Testis (tissue), 3 donors: ENCODE measurements around the gene GALNT18. TPM values are rescaled to one million over a fixed set of nuclear protein-coding genes. Genes with fewer than 3 reads are reported as not detected.

Experiments
- DNase-seq: peaks from one replicate; pipeline ENCODE4 v3.0.0-alpha.2; 2019
- H3K27ac ChIP-seq, 2 donors: fragments of 200-600 bp; sonication (generic); one replicate each; pipeline ENCODE4 v1.5.1; 2019
- H3K27me3 ChIP-seq: fragments of 200-600 bp; sonication (generic); one replicate; pipeline ENCODE4 v1.5.1; 2019
- H3K36me3 ChIP-seq: fragments of 200-600 bp; sonication (generic); one replicate; pipeline ENCODE4 v1.5.1; 2017; ENCODE audit warnings: low read depth; ENCODE audit errors: missing control alignments
- H3K4me1 ChIP-seq: fragments of 200-600 bp; sonication (generic); one replicate; pipeline ENCODE4 v1.5.1; 2019
- H3K4me3 ChIP-seq, 2 donors: fragments of 200-600 bp; sonication (generic); one replicate each; pipeline ENCODE4 v1.5.1; 2017 to 2019
- H3K9me3 ChIP-seq: fragments of 200-600 bp; sonication (generic); one replicate; pipeline ENCODE4 v1.5.1; 2017
- CTCF ChIP-seq, 3 experiments: fragments of 450-650 bp in 2 of 3; fragments of 200-600 bp in 1 of 3; sonication (generic) in 1 of 3; IDR thresholded peaks; one replicate each; pipeline ENCODE4 v1.5.1; 2016 to 2019; ENCODE audit warnings: antibody characterized with exemption in 3 of 3, mild to moderate bottlenecking in 2 of 3, moderate library complexity in 1 of 3
- POLR2A ChIP-seq: fragments of 450-650 bp; IDR thresholded peaks from one replicate; pipeline ENCODE4 v1.6.1; 2017; ENCODE audit warnings: antibody characterized with exemption, mild to moderate bottlenecking, moderate library complexity
- WGBS, 2 donors: methylation state at CpG; one replicate each; pipeline ENCODE4 v1.1.5; 2018; 5-methylcytosine and 5-hydroxymethylcytosine counted together
- intact Hi-C: fragments of 100-400 bp; cut with DNase I; formaldehyde crosslinking; loops from one replicate; pipeline ENCODE4 v1.15.1; 2023; ENCODE audit warnings: low total_unique reads
- polyA plus RNA-seq: library from polyadenylated mRNA; stranded (reverse); fragments of 350-450 nt; fragmentation: Illumina TruSeq; extraction: RNeasy Lipid Tissue Mini Kit (QIAGEN cat#74804); gene quantifications from one replicate; pipeline ENCODE4 v1.2.3, GENCODE V29; 2014; ENCODE audit warnings: low read depth, low replicate concordance; ENCODE audit not compliant: insufficient read depth
- total RNA-seq, 2 donors: library from RNA; depleted of rRNA; stranded (reverse); fragments of >200 nt; gene quantifications; one replicate each; pipeline ENCODE4 v1.2.3, GENCODE V29; 2016

The GALNT18 gene
- total and polyA plus RNA-seq, 3 donors from 2014 or later = 39.2 to 106 (median 73.9) TPM

- H3K4me3 ChIP-seq = no peak overlapping the region
- DNase-seq = no peak
- intact Hi-C loops = no loop called here
- no peak overlapping the region for H3K27ac ChIP-seq
- peak in 2 of 3 experiments; percentile 6 to 17 for TF ChIP-seq CTCF (IDR thresholded peaks at IDR 0.05)
- no peak for TF ChIP-seq POLR2A
- 50 to 64% methylated on average over 4 of the region's 4 CpGs for WGBS, 2 donors
- H3K4me1 ChIP-seq = peaks cover 3% of the 10 kb centered on the region
- no peaks in the 10 kb centered on the region for H3K27me3 ChIP-seq
- H3K9me3 ChIP-seq = no peaks in the 10 kb centered on the region
- H3K36me3 ChIP-seq = no peaks in the 10 kb centered on the region
These were observed 2.8 kb downstream of the GALNT18 start for GRCh38 chr11:11618973-11619435.

DNA sequence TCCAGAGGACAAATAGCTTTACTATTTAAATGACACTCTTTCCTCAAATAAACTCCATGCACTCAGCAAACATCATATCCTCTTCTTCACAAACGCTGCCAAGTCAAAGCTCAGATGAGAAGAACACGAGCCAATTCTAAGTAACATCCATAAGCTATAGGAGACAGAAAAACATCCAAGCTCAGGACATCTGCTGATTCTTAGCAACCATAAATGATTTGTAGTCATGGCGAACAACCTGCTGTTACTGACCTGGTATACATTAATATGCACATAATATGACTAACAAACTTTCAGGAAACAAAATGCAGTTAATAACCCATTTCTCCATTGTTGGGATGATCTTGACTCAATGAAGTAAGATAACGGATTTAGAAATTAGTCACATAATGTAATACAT is 6.7 kb downstream of the GALNT18 start:
- H3K9me3 ChIP-seq = no peaks in the 10 kb centered on the region
- H3K4me1 ChIP-seq = no peaks in the 10 kb centered on the region
- H3K36me3 ChIP-seq = no peaks in the 10 kb centered on the region
- 62 to 64% methylated on average over 4 of the region's 4 CpGs for WGBS, 2 donors
- no peak overlapping the region for H3K27ac ChIP-seq
- no peaks in the 10 kb centered on the region for H3K27me3 ChIP-seq
- DNase-seq = no peak
- TF ChIP-seq CTCF (IDR thresholded peaks at IDR 0.05) (no peak), POLR2A (no peak)
- intact Hi-C loops = no loop called here
- no peak overlapping the region for H3K4me3 ChIP-seq

GRCh38 chr11:11612439-11612838 is 9.4 kb downstream of the GALNT18 start:
- intact Hi-C loops = no loop called here
- DNase-seq = no peak

GRCh38 chr11:11611381-11611780 is 10.4 kb downstream of the GALNT18 start:
- Histone ChIP-seq H3K27me3 (no peaks in the 10 kb centered on the region), H3K4me1 (peaks cover 5% of the 10 kb centered on the region), H3K4me3 (no peak overlapping the region), H3K9me3 (no peaks in the 10 kb centered on the region), H3K27ac (no peak overlapping the region), H3K36me3 (no peaks in the 10 kb centered on the region)
- 65 to 78% methylated on average over 6 of the region's 6 CpGs for WGBS, 2 donors
- TF ChIP-seq POLR2A = no peak
- no peak for TF ChIP-seq CTCF (IDR thresholded peaks at IDR 0.05)
- intact Hi-C loops = no loop called here
- no peak for DNase-seq

More at GRCh38 chr11:11612439-11612838, 9.4 kb downstream of the GALNT18 start:
- no peaks in the 10 kb centered on the region for H3K36me3 ChIP-seq
- H3K4me1 ChIP-seq = peaks cover 5% of the 10 kb centered on the region
- H3K27me3 ChIP-seq = no peaks in the 10 kb centered on the region
- no peak overlapping the region for H3K4me3 ChIP-seq
- WGBS, 2 donors = 89 to 93% methylated on average over 4 of the region's 4 CpGs
- H3K9me3 ChIP-seq = no peaks in the 10 kb centered on the region
- TF ChIP-seq CTCF (IDR thresholded peaks at IDR 0.05) (no peak), POLR2A (no peak)
- no peak overlapping the region for H3K27ac ChIP-seq

DNA sequence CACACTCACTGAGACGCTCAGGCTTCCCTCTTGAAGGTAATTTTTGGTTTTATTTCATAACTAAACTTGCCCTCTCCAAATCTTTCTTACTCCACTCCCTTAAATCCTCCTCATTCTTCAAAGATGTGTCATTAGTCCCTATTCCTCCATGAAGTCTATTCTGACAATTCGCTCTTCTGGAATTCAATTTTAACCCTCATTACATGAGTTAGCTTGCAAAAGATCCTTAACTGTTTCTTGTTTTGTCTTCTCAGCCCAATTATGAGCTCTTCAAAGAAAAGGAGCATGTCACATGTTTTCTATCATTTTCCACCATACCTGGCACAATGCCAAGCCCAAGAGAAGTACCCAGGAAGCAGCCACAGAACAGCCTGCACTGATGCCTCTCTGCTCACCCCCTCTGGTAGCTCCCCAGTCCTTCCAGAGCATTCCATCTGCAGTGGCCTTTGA is 13.0 kb downstream of the GALNT18 start:
- Histone ChIP-seq H3K27me3 (no peaks in the 10 kb centered on the region), H3K27ac (no peak overlapping the region), H3K9me3 (no peaks in the 10 kb centered on the region), H3K4me1 (peaks cover 5% of the 10 kb centered on the region), H3K36me3 (no peaks in the 10 kb centered on the region), H3K4me3 (no peak overlapping the region)
- TF ChIP-seq CTCF (IDR thresholded peaks at IDR 0.05) (no peak), POLR2A (no peak)
- DNase-seq = no peak
- intact Hi-C loops = no loop called here
- WGBS, 2 donors = 83 to 84% methylated on average over 2 of the region's 2 CpGs
